ENCODE measurements around the gene SUGCT.
"Not testable (repeated sequence)": the region's sequence is repeated elsewhere in the genome, so short reads cannot be mapped to it uniquely, and the experiment has no call there.

Gene SUGCT

DNA sequence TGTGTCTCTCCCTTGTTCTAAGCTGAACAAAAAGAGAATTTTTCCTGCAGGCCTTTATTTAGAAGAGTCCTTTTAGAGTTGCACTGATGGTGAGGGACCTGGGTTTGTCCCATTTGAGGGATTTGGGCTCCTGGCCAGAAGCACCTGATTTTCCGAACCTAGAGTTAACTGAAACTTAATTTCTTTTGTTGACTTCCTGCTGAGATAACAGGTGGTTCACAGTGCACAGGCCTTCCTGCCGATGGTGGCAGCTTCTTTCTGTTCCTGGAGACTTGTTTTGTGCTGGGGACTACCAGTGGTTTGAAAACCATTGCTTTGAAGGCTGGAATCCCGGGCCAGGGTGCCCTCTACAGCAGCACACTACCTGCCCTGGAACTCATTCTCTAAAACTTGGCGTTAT, 99.2 kb downstream of the SUGCT start:
- Mint-ChIP-seq H3K36me3 (ENCODE audit: low read depth) (no peaks in the 10 kb centered on the region), H3K27ac (no peak overlapping the region), H3K27me3 (ENCODE audit: low read depth) (no peaks in the 10 kb centered on the region), H3K4me1 (ENCODE audit: low read depth) (no peaks in the 10 kb centered on the region), H3K4me3 (no peak overlapping the region), H3K9me3 (no peaks in the 10 kb centered on the region)

DNA sequence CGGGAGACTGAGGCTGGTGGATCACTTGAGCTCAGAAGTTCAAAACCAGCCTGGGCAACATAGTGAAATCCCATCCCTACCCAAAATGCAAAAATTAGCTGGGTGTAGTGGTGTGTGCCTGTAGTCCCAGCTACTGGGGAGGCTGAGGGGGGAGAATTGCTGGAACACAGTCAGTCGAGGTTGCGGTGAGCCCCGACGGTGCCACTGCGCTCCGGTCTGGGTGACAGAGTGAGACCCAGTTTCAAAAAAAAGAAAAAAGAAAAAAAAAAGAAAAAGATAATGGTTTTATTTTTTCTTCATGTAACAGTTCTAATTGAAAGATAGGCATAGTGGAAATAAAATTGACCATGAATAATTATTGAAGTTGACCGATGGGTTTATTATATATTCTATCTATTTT, 99.9 kb downstream of the SUGCT start:
- H3K27ac Mint-ChIP-seq: no peak overlapping the region

DNA sequence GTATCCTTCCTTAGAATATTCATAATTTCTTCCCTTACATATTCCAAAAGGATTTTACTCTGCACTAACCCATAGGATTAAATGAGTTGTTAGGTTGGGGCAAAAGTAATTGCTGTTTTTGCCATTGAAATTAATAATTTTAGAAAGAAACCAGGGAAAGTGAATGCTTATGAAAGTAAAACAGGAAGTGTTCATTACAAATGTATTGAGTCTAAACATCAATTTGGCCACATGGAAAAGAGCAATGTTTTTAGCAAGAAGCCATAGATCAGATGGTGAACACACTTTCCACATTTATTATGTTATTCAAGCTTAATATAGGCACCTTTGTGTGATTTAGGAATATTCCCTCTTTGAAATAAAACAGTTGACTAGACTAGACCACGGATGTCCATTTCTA, 102.9 kb downstream of the SUGCT start:
- Mint-ChIP-seq H3K36me3 (ENCODE audit: low read depth) (no peaks in the 10 kb centered on the region), H3K9me3 (no peaks in the 10 kb centered on the region), H3K4me3 (no peak overlapping the region), H3K27me3 (ENCODE audit: low read depth) (no peaks in the 10 kb centered on the region), H3K27ac (no peak overlapping the region), H3K4me1 (ENCODE audit: low read depth) (no peaks in the 10 kb centered on the region)

More for the DNA sequence above, 99.9 kb downstream of the SUGCT start:
- H3K36me3 Mint-ChIP-seq (ENCODE audit: low read depth): no peaks in the 10 kb centered on the region
- no peaks in the 10 kb centered on the region for H3K4me1 Mint-ChIP-seq (ENCODE audit: low read depth)
- H3K4me3 Mint-ChIP-seq: no peak overlapping the region
- H3K27me3 Mint-ChIP-seq (ENCODE audit: low read depth): no peaks in the 10 kb centered on the region
- no peaks in the 10 kb centered on the region for H3K9me3 Mint-ChIP-seq

DNA sequence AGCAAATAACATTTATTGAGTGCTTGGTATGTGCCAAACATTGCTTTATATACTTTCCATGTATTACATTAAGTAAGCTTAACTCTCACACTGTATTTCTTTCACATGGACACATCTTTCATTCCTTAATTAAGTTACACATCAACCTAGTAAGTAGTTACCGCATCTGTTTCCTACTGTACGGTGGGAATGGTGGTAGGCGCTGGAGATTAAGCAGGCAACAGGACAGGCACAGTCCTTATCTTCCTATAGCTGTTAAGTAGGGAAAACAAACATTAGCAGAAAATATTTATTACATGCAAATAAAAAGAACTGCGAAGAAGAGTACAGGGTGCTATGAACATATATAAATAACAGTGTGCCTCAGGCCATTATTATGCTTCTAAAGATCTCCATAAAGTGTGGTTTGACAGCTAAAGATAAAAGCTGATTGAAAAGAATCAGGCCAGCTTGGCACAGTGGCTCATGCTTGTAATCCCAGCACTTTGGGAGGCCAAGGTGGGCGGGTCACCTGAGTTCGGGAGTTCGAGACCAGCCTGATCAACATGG, 105.0 kb downstream of the SUGCT start:
- H3K36me3 Mint-ChIP-seq (ENCODE audit: low read depth): no peaks in the 10 kb centered on the region
- no peak overlapping the region for H3K27ac Mint-ChIP-seq
- no peaks in the 10 kb centered on the region for H3K27me3 Mint-ChIP-seq (ENCODE audit: low read depth)
- H3K9me3 Mint-ChIP-seq: no peaks in the 10 kb centered on the region
- H3K4me1 Mint-ChIP-seq (ENCODE audit: low read depth): no peaks in the 10 kb centered on the region
- no peak overlapping the region for H3K4me3 Mint-ChIP-seq

DNA sequence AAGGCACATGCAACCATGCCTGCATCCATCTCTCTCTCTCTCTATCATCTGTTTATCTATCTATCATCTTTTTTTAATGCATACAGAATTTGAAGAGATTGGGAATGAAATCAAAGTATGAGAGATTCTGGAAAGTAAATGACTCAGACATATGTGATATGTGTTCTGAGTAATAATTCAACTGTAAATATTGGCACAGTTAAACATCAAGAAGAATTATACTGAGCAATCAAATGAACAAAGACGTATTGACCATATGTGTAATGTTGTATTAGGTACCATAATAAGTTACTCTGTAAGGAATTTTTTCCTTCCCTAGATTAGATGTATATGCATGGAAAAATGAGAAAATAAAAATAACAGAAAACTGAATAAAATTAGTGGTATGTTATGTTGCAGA, 108.3 kb downstream of the SUGCT start:
- Mint-ChIP-seq H3K27me3 (ENCODE audit: low read depth) (no peaks in the 10 kb centered on the region), H3K4me3 (no peak overlapping the region), H3K27ac (no peak overlapping the region), H3K36me3 (ENCODE audit: low read depth) (no peaks in the 10 kb centered on the region), H3K4me1 (ENCODE audit: low read depth) (no peaks in the 10 kb centered on the region), H3K9me3 (no peaks in the 10 kb centered on the region)

DNA sequence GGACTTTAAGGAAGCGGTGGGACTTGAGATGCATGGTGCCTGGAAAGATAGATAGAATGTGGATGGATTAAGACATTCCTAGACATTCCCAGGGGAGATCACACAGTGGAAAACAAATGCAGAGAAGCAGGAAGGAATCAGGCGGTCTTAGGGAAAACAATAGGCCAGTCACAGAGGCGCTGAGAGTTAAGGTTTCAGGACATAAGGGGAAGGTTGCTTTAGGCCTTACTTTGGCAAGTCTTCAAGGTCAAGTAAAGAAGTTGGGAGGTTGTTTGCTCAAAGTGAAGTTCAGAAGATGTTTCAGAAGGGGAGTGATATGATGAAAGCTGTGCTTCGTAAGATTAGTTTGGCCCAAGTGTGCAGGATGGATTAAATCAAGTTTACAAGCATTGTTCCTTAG, 109.4 kb downstream of the SUGCT start:
- Mint-ChIP-seq H3K27me3 (ENCODE audit: low read depth) (no peaks in the 10 kb centered on the region), H3K4me1 (ENCODE audit: low read depth) (no peaks in the 10 kb centered on the region), H3K36me3 (ENCODE audit: low read depth) (no peaks in the 10 kb centered on the region), H3K4me3 (no peak overlapping the region), H3K27ac (no peak overlapping the region), H3K9me3 (no peaks in the 10 kb centered on the region)

DNA sequence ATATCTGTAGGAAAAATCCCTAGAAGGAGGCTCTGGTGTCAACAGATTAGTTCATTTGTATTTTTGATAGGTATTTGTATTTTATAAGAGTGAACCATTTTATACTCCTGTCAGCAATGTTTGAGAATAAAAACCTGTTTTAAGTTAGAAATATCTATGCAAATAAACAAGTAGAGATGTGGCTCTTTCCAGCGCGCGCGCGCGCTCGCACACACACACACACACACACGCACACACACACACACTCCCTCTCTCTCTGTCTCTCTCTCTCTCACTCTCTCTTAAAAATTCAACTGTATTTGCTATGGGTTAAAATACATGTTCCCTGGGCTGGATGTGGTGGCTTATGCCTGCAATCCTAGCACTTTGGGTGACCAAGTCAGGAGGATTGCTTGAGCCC, 113.9 kb downstream of the SUGCT start:
- Mint-ChIP-seq H3K4me1 (ENCODE audit: low read depth) (no peaks in the 10 kb centered on the region), H3K27ac (no peak overlapping the region), H3K27me3 (ENCODE audit: low read depth) (no peaks in the 10 kb centered on the region), H3K9me3 (no peaks in the 10 kb centered on the region), H3K36me3 (ENCODE audit: low read depth) (no peaks in the 10 kb centered on the region), H3K4me3 (no peak overlapping the region)

DNA sequence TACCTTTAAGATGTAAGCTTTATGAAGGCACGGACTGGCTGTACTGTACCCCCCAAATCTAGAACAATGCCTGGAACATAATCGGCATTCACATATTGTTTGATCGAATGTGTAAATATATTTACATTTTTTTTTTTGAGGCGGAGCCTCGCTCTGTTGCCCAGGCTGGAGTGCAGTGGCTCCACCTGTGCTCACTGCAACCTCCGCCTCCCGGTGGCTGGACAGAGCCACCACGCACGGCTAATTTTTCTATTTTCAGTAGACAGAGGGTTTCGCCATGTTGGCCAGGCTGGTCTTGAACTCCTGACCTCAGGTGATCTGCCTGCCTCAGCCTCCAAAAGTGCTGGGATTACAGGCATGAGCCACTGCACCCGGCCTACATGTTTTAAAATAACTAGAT, 118.6 kb downstream of the SUGCT start:
- H3K27ac Mint-ChIP-seq; H3K4me1 Mint-ChIP-seq (ENCODE audit: low read depth); H3K36me3 Mint-ChIP-seq (ENCODE audit: low read depth); H3K27me3 Mint-ChIP-seq (ENCODE audit: low read depth); H3K4me3 Mint-ChIP-seq; H3K9me3 Mint-ChIP-seq: not testable (repeated sequence)

DNA sequence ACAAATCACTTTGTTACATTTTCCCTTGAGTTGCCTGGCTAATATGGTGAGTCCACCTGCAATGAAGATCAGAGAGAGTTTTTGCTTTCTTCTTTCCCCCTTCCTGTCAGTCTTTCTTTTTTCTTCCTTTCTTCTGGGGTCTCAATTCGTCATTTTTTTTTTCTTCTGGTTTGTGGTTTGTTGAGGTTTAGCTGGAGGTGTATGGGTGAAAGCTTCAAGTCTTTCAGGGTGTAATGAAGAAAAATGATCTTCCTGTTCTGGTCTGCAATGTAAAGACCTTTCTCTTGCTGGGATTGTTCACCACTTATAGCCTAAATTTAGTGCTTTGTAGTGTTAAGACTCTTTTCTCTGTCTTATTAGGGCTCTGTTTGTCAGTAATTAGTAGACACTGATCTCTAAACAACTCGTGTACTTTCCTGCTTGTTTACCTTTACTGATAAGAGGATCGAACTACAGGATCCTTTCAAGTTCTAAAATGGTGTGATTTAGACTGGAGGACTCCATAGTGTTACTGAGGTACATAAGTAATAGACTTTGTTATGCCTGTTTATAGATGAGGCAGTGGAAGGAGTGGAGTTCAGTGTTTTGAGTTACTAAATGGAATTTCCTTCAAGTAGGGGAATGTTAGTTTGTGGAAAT, 129.1 kb downstream of the SUGCT start:
- Mint-ChIP-seq H3K4me3 (no peak overlapping the region), H3K4me1 (ENCODE audit: low read depth) (peaks cover 3% of the 10 kb centered on the region), H3K36me3 (ENCODE audit: low read depth) (no peaks in the 10 kb centered on the region), H3K9me3 (no peaks in the 10 kb centered on the region), H3K27ac (no peak overlapping the region), H3K27me3 (ENCODE audit: low read depth) (no peaks in the 10 kb centered on the region)

DNA sequence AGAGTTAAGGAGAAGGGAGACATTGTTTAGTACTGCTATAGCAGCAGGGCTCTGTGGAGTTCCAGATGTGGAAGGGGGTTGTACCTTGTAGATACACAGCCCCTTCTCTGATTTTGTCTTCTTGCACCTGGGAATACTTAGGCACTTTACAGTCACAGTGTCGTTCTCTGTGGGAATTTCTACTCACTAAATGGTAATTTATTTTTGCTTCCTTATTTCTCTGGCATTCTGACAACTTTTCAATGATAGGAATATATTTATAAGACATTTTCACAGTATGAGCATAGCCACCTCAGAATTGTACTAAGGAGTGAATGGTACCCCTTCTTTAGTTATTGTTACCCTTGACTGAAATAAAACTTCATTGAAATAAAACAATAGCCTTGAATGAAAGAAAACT, 132.8 kb downstream of the SUGCT start:
- Mint-ChIP-seq H3K4me1 (ENCODE audit: low read depth) (peaks cover 3% of the 10 kb centered on the region), H3K9me3 (no peaks in the 10 kb centered on the region), H3K36me3 (ENCODE audit: low read depth) (no peaks in the 10 kb centered on the region), H3K4me3 (no peak overlapping the region), H3K27me3 (ENCODE audit: low read depth) (no peaks in the 10 kb centered on the region), H3K27ac (no peak overlapping the region)

DNA sequence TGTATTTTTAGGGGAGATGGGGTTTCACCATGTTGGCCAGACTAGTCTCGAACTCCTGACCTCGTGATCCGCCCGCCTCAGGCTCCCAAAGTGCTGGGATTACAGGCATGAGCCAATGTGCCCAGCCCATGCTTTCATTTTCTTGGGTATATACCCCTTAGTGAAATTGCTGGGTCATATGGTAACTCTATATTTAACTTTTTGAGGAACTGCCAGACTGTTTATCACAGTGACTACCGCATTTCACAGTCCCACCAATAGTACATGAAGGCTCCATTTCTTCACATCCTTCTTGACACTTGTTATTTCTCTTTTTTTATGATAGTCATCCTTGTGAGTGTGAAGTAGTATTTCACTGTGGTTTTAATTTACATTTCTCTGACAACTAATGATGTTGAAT, 134.0 kb downstream of the SUGCT start:
- not testable (repeated sequence) for H3K36me3 Mint-ChIP-seq (ENCODE audit: low read depth); H3K4me3 Mint-ChIP-seq; H3K27me3 Mint-ChIP-seq (ENCODE audit: low read depth); H3K27ac Mint-ChIP-seq; H3K9me3 Mint-ChIP-seq; H3K4me1 Mint-ChIP-seq (ENCODE audit: low read depth)

DNA sequence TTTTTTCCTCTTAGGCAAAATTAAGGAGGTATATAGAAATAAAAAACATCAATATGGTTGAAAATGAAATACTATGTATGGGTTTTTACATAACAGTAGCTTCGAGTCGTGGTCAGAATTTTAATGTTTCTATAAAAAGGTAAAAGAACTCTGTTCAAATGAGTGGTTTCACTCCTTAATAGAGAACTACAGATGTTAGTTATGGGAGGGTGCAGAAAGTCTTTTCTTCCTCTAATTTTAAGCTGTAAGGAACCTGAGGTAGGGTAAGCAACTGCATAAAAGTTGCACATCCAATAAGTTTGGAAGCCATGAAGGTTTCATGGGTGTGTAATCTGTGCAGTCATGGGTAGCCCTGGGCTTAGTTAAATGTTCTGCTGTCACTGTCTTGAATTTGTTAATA, 141.3 kb downstream of the SUGCT start:
- H3K4me3 Mint-ChIP-seq: no peak overlapping the region
- H3K27me3 Mint-ChIP-seq (ENCODE audit: low read depth): no peaks in the 10 kb centered on the region
- no peaks in the 10 kb centered on the region for H3K4me1 Mint-ChIP-seq (ENCODE audit: low read depth)
- H3K36me3 Mint-ChIP-seq (ENCODE audit: low read depth): no peaks in the 10 kb centered on the region
- no peak overlapping the region for H3K27ac Mint-ChIP-seq
- no peaks in the 10 kb centered on the region for H3K9me3 Mint-ChIP-seq

DNA sequence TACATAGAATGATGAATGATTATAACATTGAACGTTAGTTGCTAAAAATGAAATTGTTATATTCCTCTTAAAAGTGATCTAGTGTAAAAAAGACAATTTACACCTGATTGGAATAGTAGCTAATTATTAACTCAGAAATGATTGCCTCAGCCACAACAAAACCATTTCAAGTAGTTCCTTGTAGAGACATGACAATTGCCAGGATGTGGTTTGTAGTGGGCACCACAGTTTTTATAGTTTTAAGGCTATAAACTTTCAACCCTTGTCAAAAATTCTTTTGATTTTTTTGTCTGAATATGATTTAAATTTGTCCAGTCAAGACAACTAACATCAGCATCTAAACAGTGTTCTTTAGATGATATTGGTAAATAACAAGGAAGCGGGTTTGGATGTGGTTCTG, 145.2 kb downstream of the SUGCT start:
- no peaks in the 10 kb centered on the region for H3K27me3 Mint-ChIP-seq (ENCODE audit: low read depth)
- no peak overlapping the region for H3K27ac Mint-ChIP-seq
- H3K4me1 Mint-ChIP-seq (ENCODE audit: low read depth): no peaks in the 10 kb centered on the region
- H3K4me3 Mint-ChIP-seq: no peak overlapping the region
- H3K9me3 Mint-ChIP-seq: no peaks in the 10 kb centered on the region
- no peaks in the 10 kb centered on the region for H3K36me3 Mint-ChIP-seq (ENCODE audit: low read depth)

DNA sequence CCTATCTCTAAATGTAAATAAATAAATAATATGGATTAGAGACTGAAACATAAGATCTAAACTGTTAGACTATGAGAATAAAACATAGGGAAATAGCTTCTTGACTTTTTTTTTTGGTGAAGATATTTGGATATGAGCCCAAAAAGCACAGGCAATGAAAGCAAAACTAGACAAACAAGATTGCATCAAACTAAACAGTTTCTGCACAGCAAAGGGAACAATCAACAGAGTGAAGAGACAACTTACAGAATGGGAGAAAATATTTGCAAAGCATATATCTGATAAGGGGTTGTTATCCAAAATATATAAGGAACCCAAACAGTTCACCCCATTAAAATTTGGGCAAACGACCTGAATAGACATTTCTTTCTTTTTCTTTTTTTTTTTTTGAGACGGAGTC, 148.1 kb downstream of the SUGCT start:
- Mint-ChIP-seq H3K4me1 (ENCODE audit: low read depth) (no peaks in the 10 kb centered on the region), H3K36me3 (ENCODE audit: low read depth) (no peaks in the 10 kb centered on the region), H3K4me3 (no peak overlapping the region), H3K27ac (no peak overlapping the region), H3K9me3 (no peaks in the 10 kb centered on the region), H3K27me3 (ENCODE audit: low read depth) (no peaks in the 10 kb centered on the region)

DNA sequence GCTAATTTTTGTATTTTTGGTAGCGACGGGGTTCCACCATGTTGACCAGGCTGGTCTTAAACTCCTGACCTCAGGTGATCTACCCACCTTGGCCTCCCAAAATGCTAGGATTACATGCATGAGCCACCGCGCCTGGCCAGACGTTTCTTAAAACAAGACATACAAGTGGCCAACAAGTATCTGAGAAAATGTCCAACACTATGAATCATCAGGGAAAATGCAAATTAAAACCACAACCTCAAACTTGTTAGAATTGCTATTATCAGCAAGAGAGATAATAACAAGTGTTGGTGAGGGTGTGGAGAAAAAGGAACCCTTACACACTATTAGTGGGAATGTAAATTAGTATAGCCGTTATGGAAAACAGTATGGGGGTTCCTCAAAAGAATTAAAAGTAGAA, 148.6 kb downstream of the SUGCT start:
- Mint-ChIP-seq H3K4me1 (ENCODE audit: low read depth) (no peaks in the 10 kb centered on the region), H3K4me3 (no peak overlapping the region), H3K9me3 (no peaks in the 10 kb centered on the region), H3K27me3 (ENCODE audit: low read depth) (no peaks in the 10 kb centered on the region), H3K27ac (no peak overlapping the region), H3K36me3 (ENCODE audit: low read depth) (no peaks in the 10 kb centered on the region)

DNA sequence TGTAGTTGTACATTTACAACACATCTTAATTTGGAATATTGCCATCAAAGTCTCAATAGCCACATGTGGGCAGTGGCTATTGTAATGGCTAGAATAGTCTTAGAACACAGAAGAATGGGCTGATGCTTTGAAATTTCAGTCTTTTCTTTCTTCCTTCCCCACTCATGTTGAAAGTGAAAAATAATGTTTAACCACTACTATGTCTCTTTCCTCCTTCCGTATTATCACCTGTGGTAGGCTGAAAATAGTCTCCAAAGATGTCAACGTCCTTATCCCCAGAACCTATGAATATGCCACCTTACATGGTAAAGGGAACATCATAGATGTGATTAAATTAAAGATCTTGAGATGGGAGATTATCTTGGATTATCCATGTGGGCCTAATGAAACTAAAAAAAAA, 154.0 kb downstream of the SUGCT start:
- Mint-ChIP-seq H3K4me1 (ENCODE audit: low read depth) (no peaks in the 10 kb centered on the region), H3K9me3 (peaks cover 4% of the 10 kb centered on the region)

More for the DNA sequence above, 154.0 kb downstream of the SUGCT start:
- no peaks in the 10 kb centered on the region for H3K27me3 Mint-ChIP-seq (ENCODE audit: low read depth)
- H3K27ac Mint-ChIP-seq: no peak overlapping the region
- H3K36me3 Mint-ChIP-seq (ENCODE audit: low read depth): no peaks in the 10 kb centered on the region
- no peak overlapping the region for H3K4me3 Mint-ChIP-seq

Measured in T-helper 1 cell treated with Interleukin-12 subunit alpha and Interleukin-12 subunit beta and Interleukin-4 antibody, amounts not matched to agents 30 μg/mL and 1 μg/mL, for 36 hours (primary cell).